IPS DF 4.7 (cell line): ENCODE measurements around the gene CSE1L.
"Not testable (repeated sequence)": the region's sequence is repeated elsewhere in the genome, so short reads cannot be mapped to it uniquely, and the experiment has no call there.

Experiments used
- DNase-seq: peaks from one replicate; pipeline ENCODE4 v3.0.0-alpha.2; 2013; ENCODE audit warnings: low spot score; ENCODE audit errors: extremely low read depth

CSE1L gene

GRCh38 chr20:49123982-49124381 lies 77.9 kb downstream of the CSE1L start:
- no peak for DNase-seq

DNA sequence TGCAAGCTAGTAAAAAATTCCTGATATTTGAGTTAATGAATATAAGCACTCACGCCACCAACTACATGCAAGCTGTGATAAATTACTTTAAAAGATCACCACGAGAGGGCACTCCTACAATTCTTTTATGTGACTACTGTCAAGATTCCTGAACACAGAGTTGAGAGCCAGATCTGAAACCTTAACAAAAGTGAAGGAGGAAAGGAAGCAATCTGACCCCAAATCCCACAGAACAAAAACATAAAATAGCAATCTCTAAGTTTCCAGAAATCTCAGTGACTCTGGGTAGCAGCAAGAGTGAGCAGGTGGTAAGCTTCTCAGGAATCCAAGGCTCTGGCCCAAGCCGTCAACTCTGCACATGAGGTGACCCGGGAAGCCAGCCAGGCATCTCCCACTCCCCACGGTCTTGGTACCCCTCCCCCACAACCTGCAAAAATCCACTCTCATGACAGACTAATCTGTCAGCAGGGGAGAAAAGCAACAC lies 86.9 kb downstream of the CSE1L start:
- DNase-seq = peak; percentile 28

DNA sequence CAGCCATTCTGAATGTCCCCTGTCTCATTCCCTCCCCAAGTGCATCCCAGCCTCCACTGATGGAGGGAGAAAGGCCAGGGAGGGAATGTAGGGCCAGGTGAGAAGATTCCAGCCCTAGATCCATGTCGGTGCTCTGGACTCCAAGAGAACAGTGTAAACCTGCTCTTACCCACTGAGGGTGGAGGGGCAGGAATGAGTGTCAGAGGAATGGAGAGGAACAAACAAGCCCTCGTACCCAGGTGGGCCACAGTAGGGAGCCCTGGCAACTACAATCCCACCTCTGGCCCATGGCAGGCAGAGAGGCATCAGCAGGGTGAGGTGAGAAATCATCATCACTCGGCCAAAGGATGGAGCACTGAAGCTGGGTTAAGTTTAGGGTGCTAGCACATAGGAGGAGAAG lies 87.5 kb downstream of the CSE1L start:
- no peak for DNase-seq

GRCh38 chr20:49134797-49135196 lies 88.7 kb downstream of the CSE1L start:
- DNase-seq = not testable (repeated sequence)

GRCh38 chr20:49136817-49137571 lies 90.9 kb downstream of the CSE1L start:
- no peak for DNase-seq

DNA sequence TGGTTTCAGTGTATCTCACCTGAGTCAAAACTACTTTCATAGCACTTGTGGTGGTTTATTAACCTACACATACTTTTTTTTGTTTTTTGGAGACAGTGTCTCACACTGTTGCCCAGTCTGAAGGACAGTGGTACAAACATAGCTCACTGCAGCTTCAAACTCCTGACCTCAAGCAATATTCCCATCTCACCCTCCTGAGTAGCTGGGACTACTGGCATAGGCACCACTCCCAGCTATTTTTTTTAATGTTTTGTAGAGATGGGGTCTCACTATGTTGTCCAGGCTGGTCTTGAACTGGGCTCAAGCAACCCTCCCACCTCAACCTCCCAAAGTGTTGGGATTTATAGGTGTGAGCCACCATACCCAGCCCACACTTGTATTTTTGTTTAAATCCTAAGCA lies 92.3 kb downstream of the CSE1L start:
- DNase-seq = no peak

GRCh38 chr20:49140411-49140810 lies 94.3 kb downstream of the CSE1L start:
- DNase-seq = no peak

GRCh38 chr20:49140834-49141233 lies 94.7 kb downstream of the CSE1L start:
- no peak for DNase-seq
